ENCODE data around the gene ADAMTS18.

- no peak for TF ChIP-seq POLR2AphosphoS5 (IDR thresholded peaks at IDR 0.05)
- no peak for TF ChIP-seq POLR2A (IDR thresholded peaks at IDR 0.05)
These were observed 35.8 kb downstream of the ADAMTS18 start for GRCh38 chr16:77399066-77399465.

Measured in suprapubic skin (tissue), 4 donors.